ENCODE results near the gene ZNF585A.
"Not testable (repeated sequence)": the region's sequence is repeated elsewhere in the genome, so short reads cannot be mapped to it uniquely, and the experiment has no call there.

The ZNF585A gene

DNA sequence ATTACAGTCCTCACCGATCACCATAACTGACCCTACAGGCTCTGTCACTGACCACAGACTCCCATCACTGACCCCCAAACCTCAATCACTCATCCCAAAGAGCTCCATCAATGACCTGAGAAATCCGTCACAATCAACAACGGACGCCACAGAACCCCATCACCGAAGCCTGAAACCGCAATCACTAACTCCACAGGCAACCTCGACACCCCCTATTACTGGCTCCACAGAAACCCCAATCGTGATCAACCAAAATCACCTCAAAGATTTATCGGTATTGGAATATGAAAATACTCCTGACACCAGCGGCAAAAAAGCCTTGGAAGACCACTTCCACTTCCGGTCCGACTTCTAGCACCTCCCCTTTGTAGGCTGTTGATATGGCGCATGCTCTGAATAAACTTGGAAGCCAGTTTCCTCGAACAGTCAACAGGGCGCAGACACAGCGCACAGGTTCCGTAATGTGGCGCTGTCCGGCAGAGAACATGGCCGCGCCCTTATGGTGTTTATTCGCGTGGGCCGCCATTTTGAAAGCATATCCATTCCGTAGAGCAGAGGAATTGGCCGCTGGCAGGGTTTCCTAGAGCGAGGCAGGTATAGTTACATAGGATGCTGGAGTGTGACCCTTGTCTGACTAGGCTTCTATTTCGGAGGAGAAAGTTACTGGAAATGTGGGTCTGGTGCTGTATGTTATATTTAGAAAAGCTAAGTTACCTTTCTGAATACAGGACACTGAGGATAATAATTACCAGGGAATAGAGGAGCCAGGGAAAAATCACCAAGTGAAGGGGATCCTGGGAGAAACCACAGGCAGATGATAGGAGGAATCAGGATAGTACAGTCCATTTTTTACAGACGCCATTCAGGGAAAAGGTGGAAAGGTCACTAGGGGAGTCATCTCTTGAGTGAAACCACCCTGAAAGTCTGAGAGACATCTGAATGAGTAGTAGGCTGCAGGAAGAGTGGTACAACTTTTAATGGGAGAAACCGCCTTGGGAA is at the start of gene ZNF585A:
Gene ZNF585A, minus strand, starts transcription at position 328 of the 999 bp plus-strand sequence. CDS start 2,785 bp downstream, outside the sequence.
- DNase-seq (ENCODE audit: low spot score) = peak; percentile 97

DNA sequence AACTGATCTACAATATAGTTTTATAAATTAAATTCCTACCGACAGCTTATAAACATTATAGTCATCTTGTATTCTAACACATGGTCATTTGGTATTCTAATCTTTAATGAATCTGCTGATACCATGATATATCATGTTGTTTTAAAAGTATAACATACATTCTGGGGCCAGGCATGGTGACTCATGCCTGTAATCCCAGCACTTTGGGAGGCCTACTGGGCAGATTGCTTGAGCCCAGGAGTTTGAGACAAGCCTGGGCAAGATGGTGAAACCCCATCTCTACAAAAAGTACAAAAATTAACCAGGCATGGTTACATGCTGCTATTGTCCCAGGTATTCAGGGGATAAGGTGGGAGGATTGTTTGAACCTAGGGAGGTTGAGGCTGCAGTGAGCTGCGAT is 48.6 kb upstream of the ZNF585A start:
- no peak for DNase-seq (ENCODE audit: low spot score)

DNA sequence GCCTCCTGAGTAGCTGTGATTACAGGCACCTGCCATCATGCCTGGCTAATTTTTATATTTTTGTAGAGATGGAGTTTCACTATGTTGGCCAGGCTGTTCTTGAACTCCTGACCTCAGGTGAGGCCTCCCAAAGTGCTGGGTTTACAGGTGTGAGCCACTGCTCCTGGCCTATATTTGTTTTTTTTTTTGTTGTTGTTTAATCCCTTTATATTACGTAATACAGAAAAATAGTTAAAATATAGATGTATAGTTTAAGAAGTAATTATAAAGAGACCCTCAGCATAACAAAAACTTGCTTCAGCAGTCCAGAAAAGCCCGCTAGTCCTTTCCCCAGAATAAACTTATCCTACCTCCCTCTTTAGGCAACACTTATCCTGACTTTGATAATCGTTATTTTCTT is 47.9 kb upstream of the ZNF585A start:
- DNase-seq (ENCODE audit: low spot score) = no peak

DNA sequence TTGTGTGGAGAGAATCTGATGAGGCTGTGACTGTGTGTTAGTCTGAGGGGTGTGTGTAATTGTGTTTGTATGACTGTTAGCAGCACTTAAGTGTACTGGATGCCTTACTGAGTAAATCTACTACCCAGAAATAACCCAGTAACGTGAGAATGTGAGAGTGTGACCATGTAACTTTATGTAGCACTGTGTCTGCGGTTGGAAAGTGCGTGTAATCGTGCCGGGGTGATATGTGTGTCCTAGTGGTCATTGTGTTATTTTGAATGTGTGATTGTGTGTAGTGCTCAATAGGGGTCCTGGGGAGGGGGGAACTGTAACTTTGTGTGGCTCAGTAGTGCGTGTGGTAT is 46.1 kb upstream of the ZNF585A start:
- peak; percentile 14 for DNase-seq (ENCODE audit: low spot score)

DNA sequence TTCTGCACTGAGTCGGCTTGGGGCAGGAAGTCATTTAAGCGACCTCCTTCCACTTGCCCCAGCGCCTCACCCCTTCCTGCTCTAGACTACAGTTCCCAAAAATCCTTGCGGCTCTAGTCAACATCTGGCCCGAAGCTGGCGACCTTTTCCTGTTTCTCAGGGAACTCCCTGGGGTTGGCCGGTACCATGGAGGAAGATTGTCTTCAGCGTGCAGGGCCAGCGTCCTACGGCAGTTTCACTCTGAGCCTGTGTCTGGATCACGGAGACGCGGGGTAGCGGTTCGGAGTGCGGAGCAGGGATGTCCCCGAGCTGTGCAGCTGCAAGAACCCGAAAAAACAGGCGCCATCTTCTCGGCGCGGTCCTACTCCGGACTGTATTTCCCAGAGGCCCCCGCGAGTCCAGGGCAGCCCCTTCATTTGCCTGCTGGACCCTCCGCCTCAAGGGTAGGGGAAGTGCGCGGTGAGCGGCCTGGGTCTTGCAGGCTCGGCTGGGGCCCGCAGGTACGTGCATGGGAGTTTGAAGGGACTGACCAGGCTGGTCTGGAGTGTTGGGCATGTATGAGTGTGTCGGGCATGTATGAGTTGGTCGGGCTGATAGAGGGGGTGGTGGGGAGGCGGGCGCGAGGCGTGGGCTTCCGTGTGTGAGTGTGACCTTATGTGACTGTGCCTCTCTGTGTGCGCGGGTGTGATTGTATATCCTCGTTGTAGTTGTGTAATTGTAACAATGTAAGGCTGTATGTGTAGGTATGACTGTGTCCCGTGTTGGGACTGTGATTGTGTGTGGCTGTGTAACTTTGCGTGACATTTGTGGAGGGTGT is 45.5 kb upstream of the ZNF585A start, which contains the start of gene ZNF383:
Gene ZNF383, plus strand, starts transcription at position 440 of the 817 bp plus-strand sequence. CDS start 12,240 bp downstream, outside the sequence.
- DNase-seq (ENCODE audit: low spot score) = peak; percentile 92

DNA sequence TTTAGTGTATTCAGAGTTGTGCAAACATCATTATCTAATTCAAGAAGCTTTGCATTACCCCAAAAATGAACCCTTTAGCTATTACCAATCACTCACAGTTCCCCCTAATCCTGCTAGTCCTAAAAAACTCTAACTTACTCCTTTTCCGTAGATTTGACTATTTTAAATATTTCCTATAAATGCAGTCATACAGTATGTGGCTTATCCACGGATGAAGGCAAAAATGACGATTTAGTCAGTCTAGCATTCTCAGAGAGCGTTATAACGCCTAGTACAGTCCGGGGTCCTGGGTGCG is 44.9 kb upstream of the ZNF585A start:
- DNase-seq (ENCODE audit: low spot score) = no peak

DNA sequence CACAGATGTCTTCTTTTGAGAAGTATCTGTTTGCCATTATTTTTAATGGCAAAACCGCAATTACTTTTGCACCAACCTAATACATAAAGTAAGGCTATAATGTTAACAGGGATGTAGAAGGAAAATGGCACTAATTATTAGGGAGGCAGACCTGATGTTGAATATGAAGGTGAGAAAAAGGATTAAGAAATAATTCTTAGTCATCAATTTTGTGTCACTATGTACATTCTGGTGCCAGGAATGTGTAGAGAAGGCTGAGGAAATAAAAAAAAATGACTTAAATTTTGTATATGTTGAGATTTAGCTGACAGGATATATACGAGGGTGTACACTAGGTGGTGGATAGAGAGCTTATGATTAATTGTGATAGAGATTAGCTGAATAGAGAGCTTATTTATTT is 25.3 kb upstream of the ZNF585A start:
- DNase-seq (ENCODE audit: low spot score) = no peak

DNA sequence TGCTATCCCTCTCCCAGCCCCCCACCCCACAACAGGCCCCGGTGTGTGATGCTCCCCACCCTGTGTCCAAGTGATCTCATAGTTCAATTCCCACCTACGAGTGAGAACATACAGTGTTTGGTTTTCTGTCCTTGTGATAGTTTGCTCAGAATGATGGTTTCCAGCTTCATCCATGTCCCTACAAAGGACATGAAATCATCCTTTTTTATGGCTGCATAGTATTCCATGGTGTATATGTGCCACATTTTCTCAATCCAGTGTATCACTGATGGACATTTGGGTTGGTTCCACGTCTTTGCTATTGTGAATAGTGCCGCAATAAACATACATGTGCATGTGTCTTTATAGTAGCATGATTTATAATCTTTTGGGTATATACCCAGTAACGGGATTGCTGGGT is 24.6 kb upstream of the ZNF585A start:
- not testable (repeated sequence) for DNase-seq (ENCODE audit: low spot score)

DNA sequence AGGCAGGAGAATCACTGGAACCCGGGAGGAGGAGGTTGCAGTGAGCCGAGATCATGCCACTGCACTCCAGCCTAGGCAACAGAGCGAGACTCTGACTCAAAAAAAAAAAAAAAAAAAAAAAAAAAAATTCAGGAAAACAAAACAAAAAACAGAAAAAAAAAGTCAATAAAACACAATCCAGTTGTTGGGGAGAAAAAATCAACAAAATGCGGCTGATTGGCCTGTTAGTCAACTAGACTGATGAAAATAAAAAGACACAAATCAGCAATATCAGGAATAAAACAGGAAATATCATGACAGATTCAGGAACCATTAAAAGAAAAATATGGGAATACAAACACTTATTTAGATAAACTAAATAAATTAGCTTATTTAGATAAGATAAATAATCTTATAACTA is 22.8 kb upstream of the ZNF585A start:
- not testable (repeated sequence) for DNase-seq (ENCODE audit: low spot score)

DNA sequence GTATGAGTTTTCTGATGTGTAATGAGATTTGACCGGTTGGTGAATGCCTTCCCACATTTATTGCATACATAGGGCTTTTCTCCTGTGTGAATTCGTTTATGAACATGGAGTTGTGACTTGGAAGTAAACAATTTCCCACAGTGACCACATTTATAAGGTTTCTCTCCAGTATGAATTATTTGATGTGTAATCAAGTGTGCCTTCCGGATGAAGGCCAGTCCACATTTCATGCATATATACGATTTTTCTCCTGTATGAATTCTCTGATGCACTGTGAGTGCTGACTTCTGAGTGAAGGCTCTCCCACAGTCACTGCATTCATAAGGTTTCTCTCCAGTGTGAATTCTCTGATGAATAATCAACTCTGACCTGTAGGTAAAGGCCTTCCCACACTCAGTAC is 13.6 kb upstream of the ZNF585A start:
- DNase-seq (ENCODE audit: low spot score) = not testable (repeated sequence)

DNA sequence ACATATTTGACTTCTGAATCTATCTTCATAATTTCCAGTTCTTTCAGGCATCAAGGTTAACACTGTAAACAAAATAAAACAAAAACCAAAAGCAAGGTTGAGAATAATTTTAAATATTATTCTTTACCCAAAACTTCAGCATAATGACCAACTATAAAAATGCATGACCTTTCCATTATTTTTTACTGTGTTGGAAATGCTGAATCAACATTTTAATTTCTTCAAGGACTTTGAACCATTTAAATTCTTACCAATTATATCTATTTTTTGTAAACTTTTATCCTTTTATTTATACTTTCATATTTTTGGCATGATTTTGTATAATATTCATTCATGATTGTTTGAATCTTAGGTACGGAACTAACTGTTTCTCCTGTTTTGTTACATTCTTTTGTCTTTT is 6.9 kb downstream of the ZNF585A start:
- DNase-seq (ENCODE audit: low spot score) = no peak

DNA sequence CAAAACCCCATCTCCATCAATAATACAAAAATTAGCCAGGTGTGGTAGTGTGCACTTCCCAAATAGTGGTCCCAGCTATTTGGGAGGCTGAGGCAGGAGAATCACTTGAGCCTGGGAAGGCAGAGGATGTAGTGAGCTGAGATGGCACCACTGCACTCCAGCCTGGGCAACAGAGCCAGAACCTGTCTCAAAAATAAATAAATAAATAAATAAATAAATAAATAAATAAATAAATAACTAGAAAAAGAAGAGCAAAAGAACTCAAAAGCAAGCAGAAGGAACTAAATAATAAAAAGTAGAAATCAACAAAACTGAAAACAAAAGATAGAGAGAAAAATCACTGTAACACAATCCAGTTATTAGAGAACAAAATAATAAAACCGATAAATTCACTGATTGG is 12.3 kb downstream of the ZNF585A start:
- no peak for DNase-seq (ENCODE audit: low spot score)

DNA sequence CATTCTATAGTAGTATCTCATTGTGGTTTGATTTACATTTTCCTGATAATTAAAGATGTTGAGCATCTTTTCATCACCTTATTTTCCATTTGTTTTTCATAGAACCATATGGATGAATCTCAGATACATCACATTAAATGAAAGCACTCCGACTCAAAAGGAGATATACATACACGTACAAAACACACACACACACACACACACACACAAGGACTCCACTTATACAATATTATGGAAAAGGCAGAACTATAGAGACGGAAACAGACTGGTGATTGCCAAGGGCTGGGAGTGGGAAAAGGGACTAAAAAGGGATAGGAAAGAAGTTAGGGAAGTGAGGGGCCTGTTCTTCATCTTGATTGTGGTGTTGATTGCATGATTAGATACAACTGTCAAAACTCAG is 24.3 kb downstream of the ZNF585A start:
- DNase-seq (ENCODE audit: low spot score) = no peak

DNA sequence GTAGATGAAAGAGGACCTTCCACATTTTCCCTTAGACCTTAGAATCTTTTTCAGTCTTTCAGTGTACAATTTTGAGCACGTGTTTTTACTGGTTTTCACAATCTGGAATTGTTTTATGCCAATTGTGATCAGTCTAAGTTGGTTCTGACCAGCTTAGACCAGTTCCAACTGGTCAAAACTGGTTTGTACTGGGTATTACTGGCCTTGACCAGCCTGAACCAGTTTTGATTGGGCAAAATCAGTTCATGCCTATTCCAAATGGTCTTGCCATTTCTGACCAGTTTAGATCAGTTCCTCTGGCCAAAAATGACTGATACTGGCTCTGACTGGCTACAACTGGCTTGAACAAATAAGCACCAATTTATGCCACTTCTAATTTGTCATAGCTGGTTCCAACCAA is 36.4 kb downstream of the ZNF585A start:
- no peak for DNase-seq (ENCODE audit: low spot score)

DNA sequence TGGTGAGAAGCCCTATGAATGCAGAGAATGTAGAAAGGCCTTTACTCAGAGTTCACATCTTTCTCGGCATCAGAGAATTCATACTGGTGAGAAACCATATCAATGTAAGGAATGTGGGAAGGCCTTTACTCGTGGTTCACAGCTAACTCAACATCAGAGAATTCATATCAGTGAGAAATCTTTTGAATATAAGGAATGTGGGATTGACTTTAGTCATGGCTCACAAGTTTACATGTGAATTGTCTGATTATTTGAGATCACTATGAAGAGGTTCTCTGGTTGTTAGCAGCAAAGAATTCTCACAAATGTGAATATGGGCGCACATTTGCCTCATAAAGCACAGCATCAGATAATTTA is 43.7 kb downstream of the ZNF585A start:
- no peak for DNase-seq (ENCODE audit: low spot score)

DNA sequence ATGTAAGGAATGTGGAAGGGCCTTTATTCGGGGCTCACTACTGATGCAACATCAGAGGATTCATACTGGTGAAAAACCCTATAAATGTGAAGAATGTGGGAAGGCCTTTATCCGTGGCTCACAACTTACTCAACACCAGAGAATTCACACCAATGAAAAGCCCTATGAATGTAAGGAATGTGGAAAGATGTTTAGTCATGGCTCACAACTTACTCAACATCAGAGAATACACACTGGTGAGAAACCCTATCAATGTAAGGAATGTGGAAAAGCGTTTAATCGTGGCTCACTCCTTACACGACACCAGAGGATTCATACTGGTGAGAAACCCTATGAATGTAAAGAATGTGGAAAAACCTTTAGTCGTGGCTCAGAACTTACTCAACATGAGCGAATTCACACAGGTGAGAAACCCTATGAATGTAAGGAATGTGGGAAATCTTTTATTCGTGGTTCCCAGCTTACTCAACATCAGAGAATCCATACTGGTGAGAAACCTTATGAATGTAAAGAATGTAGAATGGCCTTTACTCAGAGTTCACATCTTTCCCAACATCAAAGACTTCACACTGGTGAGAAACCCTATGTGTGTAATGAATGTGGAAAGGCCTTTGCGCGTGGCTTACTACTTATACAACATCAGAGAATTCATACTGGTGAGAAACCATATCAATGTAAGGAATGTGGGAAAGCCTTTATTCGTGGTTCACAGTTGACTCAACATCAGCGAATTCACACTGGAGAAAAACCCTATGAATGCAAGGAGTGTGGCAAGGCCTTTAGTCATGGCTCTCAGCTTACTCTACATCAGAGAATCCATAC is 44.3 kb downstream of the ZNF585A start:
- DNase-seq (ENCODE audit: low spot score) = no peak

DNA sequence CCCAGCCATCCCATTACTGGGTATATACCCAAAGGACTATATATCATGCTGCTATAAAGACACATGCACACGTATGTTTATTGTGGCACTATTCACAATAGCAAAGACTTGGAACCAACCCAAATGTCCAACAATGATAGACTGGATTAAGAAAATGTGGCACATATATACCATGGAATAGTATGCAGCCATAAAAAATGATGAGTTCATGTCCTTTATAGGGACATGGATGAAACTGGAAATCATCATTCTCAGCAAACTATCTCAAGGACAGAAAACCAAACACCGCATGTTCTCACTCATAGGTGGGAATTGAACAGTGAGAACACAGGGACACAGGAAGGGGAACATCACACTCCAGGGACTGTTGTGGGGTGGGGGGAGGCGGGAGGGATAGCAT is 50.4 kb downstream of the ZNF585A start:
- DNase-seq (ENCODE audit: low spot score) = not testable (repeated sequence)

DNA sequence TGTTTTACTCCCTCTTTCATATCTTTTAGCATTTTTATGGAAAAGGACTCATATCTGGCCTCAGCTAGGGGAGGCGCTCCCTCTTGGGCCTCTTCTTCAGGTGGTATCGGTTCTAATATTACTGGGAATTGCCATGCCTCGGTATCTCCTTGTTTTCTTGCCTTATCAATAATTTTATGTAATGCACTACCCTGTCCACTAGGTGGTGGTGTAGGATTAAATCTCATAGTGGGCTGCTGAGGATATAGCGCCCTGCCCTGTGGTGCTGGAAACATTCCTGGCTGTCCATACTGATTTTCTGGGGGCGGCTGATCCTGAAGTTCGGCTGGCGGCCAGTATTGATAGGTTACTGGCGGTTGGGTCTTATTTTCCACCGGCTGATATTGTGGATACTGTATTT is 58.5 kb downstream of the ZNF585A start:
- no peak for DNase-seq (ENCODE audit: low spot score)

DNA sequence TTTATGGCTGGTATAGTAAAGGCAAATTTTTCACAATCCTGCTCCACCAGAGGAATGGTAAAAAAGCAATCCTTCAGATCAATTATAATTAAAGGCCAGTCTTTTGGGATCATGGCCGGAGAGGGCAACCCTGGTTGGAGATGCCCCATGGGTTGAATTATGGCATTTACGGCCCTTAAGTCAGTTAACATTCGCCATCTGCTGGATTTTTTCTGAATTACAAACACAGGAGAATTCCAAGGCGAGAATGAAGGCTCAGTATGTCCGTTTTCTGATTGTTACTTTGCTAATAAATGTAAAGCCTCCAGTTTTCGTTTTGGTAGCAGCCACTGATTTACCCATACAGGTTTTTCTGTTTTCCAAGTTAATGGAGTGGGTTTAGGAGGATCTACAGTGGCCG is 60.7 kb downstream of the ZNF585A start:
- not testable (repeated sequence) for DNase-seq (ENCODE audit: low spot score)

DNA sequence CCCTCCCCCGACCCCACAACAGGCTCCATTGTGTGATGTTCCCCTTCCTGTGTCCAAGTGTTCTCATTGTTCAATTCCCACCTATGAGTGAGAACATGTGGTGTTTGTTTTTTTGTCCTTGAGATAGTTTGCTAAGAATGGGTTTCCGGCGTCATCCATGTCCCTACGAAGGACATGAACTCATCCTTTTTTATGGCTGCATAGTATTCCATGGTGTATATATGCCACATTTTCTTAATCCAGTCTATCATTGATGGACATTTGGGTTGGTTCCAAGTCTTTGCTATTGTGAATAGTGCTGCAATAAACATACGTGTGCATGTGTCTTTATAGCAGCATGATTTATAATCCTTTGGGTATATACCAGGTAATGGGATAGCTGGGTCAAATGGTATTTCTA is 68.4 kb downstream of the ZNF585A start:
- not testable (repeated sequence) for DNase-seq (ENCODE audit: low spot score)

DNA sequence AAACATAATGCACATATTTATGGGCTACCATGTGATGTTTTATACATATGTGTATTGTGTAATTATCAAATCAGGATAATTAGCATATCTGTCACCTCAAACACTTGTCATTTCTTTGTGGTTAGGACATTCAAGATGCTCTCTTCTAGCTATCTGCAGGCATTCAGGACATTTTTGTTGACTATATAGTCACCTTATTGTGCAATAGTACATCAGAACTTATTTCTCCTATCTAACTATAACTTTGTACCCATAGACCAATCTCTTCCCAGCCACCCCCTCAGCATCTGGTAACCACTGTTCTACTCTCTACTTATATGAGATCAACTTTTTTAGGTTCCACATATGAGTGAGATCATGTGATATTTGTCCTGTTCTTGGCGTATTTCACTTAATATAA is 73.9 kb downstream of the ZNF585A start:
- no peak for DNase-seq (ENCODE audit: low spot score)

DNA sequence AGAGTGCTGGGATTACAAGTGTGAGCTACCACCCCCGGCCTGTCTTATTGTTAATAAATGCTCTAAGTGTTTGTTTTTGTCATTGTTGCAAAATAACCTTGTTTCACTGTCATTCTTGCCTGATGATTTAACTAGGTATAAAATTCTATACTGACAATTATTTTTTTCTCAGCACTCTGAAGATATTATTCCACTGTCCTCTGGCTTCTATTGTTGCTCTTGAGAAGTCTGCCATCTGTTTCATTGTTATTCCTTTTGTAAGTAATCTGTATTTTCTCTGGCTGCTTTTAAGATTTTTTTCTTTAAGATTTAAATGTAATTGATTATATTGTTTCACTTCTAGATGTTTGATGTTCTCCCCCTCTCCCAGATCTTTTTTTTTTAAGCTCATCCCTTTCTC is 76.6 kb downstream of the ZNF585A start:
- no peak for DNase-seq (ENCODE audit: low spot score)

All from AG20443 (cell line).